Central memory CD4-positive, alpha-beta T cell (primary cell): ENCODE results near the gene CXorf58.
A peak's percentile ranks its signal among the peaks of the same experiment; 100 is the strongest.
"Not testable (repeated sequence)": the region's sequence is repeated elsewhere in the genome, so short reads cannot be mapped to it uniquely, and the experiment has no call there.

Source experiments
- DNase-seq: peaks from one replicate; pipeline ENCODE4 v3.0.0; 2022
- total RNA-seq, 3 experiments: gene quantifications; one replicate each; lab custom pipeline; 2026; lab: John Stamatoyannopoulos, UW

CXorf58 gene
- total RNA-seq = 0 to 0.58 (median 0.04) reads per million in 3 experiments

GRCh38 chrX:23907498-23908218 is at the start of gene CXorf58, which contains the start of gene APOO:
Gene CXorf58 (plus strand): TSS chrX:23908006. CDS start chrX:23910303, 2,297 bp downstream.
Gene APOO (minus strand): TSS chrX:23907938. CDS start chrX:23907702, 236 bp downstream.
- peak; percentile 92 for DNase-seq

GRCh38 chrX:23859238-23859637 is 48.6 kb upstream of the CXorf58 start:
- not testable (repeated sequence) for DNase-seq

- DNase-seq = no peak
Observed at GRCh38 chrX:23861215-23861896, 46.5 kb upstream of the CXorf58 start.

GRCh38 chrX:23861952-23862351 is 45.9 kb upstream of the CXorf58 start:
- not testable (repeated sequence) for DNase-seq

- no peak for DNase-seq
Observed at GRCh38 chrX:23864742-23865326, 43.0 kb upstream of the CXorf58 start.

GRCh38 chrX:23870041-23870440 is 37.8 kb upstream of the CXorf58 start:
- DNase-seq = no peak

GRCh38 chrX:23871905-23872546 is 35.8 kb upstream of the CXorf58 start:
- no peak for DNase-seq

GRCh38 chrX:23879380-23880090 is 28.3 kb upstream of the CXorf58 start:
- no peak for DNase-seq

- DNase-seq = no peak
Observed at GRCh38 chrX:23883737-23884354, 24.0 kb upstream of the CXorf58 start.

GRCh38 chrX:23884427-23885024 is 23.3 kb upstream of the CXorf58 start:
- no peak for DNase-seq

GRCh38 chrX:23885803-23886202 is 22.0 kb upstream of the CXorf58 start:
- DNase-seq = no peak

GRCh38 chrX:23887451-23887850 is 20.4 kb upstream of the CXorf58 start:
- no peak for DNase-seq

- no peak for DNase-seq
Observed at GRCh38 chrX:23887918-23888317, 19.9 kb upstream of the CXorf58 start.

- DNase-seq = no peak
Observed at GRCh38 chrX:23888887-23889501, 18.8 kb upstream of the CXorf58 start.

GRCh38 chrX:23890933-23891332 is 16.9 kb upstream of the CXorf58 start:
- no peak for DNase-seq

GRCh38 chrX:23894993-23895392 is 12.8 kb upstream of the CXorf58 start:
- not testable (repeated sequence) for DNase-seq

GRCh38 chrX:23896539-23896938 is 11.3 kb upstream of the CXorf58 start:
- not testable (repeated sequence) for DNase-seq

GRCh38 chrX:23896981-23897380 is 10.8 kb upstream of the CXorf58 start:
- DNase-seq = no peak

- no peak for DNase-seq
Observed at GRCh38 chrX:23898412-23898959, 9.3 kb upstream of the CXorf58 start.

- DNase-seq = no peak
Observed at GRCh38 chrX:23900220-23900797, 7.5 kb upstream of the CXorf58 start.
